Endothelial cell of umbilical vein (primary cell): ENCODE results near the gene SNCAIP. TPM values are rescaled to one million over a fixed set of nuclear protein-coding genes. Genes with fewer than 3 reads are reported as not detected.

Source experiments
- BruUV-seq: library from RNA; stranded (reverse); fragments of 400-500 nt; replicated peaks from 2 replicates; lab custom pipeline; 2021; lab: Mats Ljungman, UMichigan
- CTCF ChIA-PET: fragments of 300-600, 350-600 bp; sonication (Branson Sonifier 250); formaldehyde crosslinking; loops from one replicate; lab custom pipeline; 2021; ENCODE audit warnings: antibody characterized with exemption, inconsistent platforms; lab: Charles Lee
- POLR2A ChIA-PET: fragments of 300-600, 350-600 bp; sonication (Branson Sonifier 250); formaldehyde crosslinking; loops from one replicate; lab custom pipeline; 2021; ENCODE audit warnings: antibody characterized with exemption, inconsistent platforms; lab: Charles Lee
- DNase-seq: peaks from one replicate; pipeline ENCODE4 v3.0.0-alpha.2; 2011; ENCODE audit warnings: low read depth, low spot score
- FAIRE-seq: peaks from 2 replicates; lab custom pipeline; 2011; peaks lifted over from hg19 to GRCh38; lab: Jason Lieb, UNC
- H2AFZ ChIP-seq: 2 replicates; pipeline ENCODE4 v1.6.0; 2012; ENCODE audit warnings: low read depth, low read length, control low read depth, inconsistent platforms
- H3K27ac ChIP-seq: 2 replicates; pipeline ENCODE4 v1.5.1; 2011; ENCODE audit warnings: low read depth, mild to moderate bottlenecking, control low read depth, low read length, moderate library complexity; ENCODE audit not compliant: insufficient read depth
- H3K27me3 ChIP-seq, 2 experiments: 2 replicates each; pipeline versions ENCODE4 v1.6.0 to v1.6.1; 2011; ENCODE audit warnings: low read length in 2 of 2, mixed read lengths in 1 of 2; ENCODE audit not compliant: control insufficient read depth in 2 of 2, insufficient read depth in 2 of 2
- H3K36me3 ChIP-seq, 2 experiments: 2 replicates in 1 of 2; 3 replicates in 1 of 2; pipeline ENCODE4 v1.5.1; 2011; ENCODE audit warnings: low read length in 2 of 2, mild to moderate bottlenecking in 1 of 2, moderate library complexity in 1 of 2; ENCODE audit not compliant: control insufficient read depth in 2 of 2, insufficient read depth in 2 of 2; ENCODE audit errors: extremely low read depth in 1 of 2
- H3K4me1 ChIP-seq: 3 replicates; pipeline ENCODE4 v1.5.1; 2011; ENCODE audit warnings: mild to moderate bottlenecking, low read length; ENCODE audit not compliant: control insufficient read depth, insufficient read depth; ENCODE audit errors: extremely low read depth
- H3K4me2 ChIP-seq: 2 replicates; pipeline ENCODE4 v1.6.1; 2011; ENCODE audit warnings: low read length, control low read depth, mixed read lengths; ENCODE audit not compliant: insufficient read depth
- H3K4me3 ChIP-seq, 3 experiments: fragments of 200-600 bp in 1 of 3; sonication (generic), shearing (Covaris generic) in 1 of 3; replicated peaks in 1 of 3; 2 replicates each; pipeline ENCODE4 v1.5.1; 2011 to 2016; ENCODE audit warnings: control low read depth in 3 of 3, low read length in 3 of 3, mild to moderate bottlenecking in 2 of 3, inconsistent platforms in 1 of 3, low read depth in 1 of 3, moderate library complexity in 1 of 3; ENCODE audit not compliant: insufficient read depth in 1 of 3
- H3K79me2 ChIP-seq: 2 replicates; pipeline ENCODE4 v1.6.0; 2012; ENCODE audit warnings: low read length, inconsistent platforms; ENCODE audit not compliant: control insufficient read depth, insufficient read depth
- H3K9ac ChIP-seq: replicated peaks from 2 replicates; pipeline ENCODE3; 2011; ENCODE audit warnings: low read length, control low read depth; ENCODE audit not compliant: insufficient read depth; ENCODE audit errors: extremely low read depth
- H3K9me1 ChIP-seq: replicated peaks from 3 replicates; pipeline ENCODE4 v1.6.0; 2011; ENCODE audit warnings: mild to moderate bottlenecking, low read length; ENCODE audit not compliant: control insufficient read depth, insufficient read depth; ENCODE audit errors: extremely low read depth
- H3K9me3 ChIP-seq: replicated peaks from 2 replicates; pipeline ENCODE4 v1.5.1; 2012; ENCODE audit warnings: low read length, inconsistent platforms; ENCODE audit not compliant: control insufficient read depth, insufficient read depth
- H4K20me1 ChIP-seq: replicated peaks from 2 replicates; pipeline ENCODE3; 2011; ENCODE audit warnings: mild to moderate bottlenecking, low read length; ENCODE audit not compliant: control insufficient read depth, insufficient read depth; ENCODE audit errors: extremely low read depth
- CTCF ChIP-seq, 2 donors: IDR thresholded peaks; 1 replicate in 1 of 2; 2 replicates in 1 of 2; pipeline ENCODE4 v1.5.1; 2011; ENCODE audit warnings: low read length in 2 of 2, mild to moderate bottlenecking in 2 of 2, moderate library complexity in 2 of 2, control low read depth in 1 of 2, inconsistent platforms in 1 of 2, low read depth in 1 of 2; ENCODE audit not compliant: insufficient read depth in 1 of 2; ENCODE audit errors: extremely low read depth in 1 of 2
- GATA2 ChIP-seq: IDR thresholded peaks from 2 replicates; pipeline ENCODE4 v1.7.0; 2011; ENCODE audit warnings: low read depth, mild to moderate bottlenecking, moderate library complexity, mixed read lengths, low read length; ENCODE audit not compliant: insufficient read length, insufficient read depth
- JUN ChIP-seq: IDR thresholded peaks from 2 replicates; pipeline ENCODE4 v1.6.1; 2011; ENCODE audit warnings: borderline replicate concordance, low read depth; ENCODE audit not compliant: insufficient read length, insufficient read depth
- MYC ChIP-seq: IDR thresholded peaks from one replicate; pipeline ENCODE4 v1.6.1; 2011; ENCODE audit warnings: mild to moderate bottlenecking, low read depth, low read length
- dilution Hi-C: fragments of 300-500 bp; cut with MboI; formaldehyde crosslinking; loops from one replicate; pipeline ENCODE4 v1.15.0; 2019; ENCODE audit warnings: low sequenced_read_pairs; ENCODE audit not compliant: extremely low pct_ligation_motif_present
- intact Hi-C: fragments of 100-400 bp; cut with micrococcal nuclease; formaldehyde crosslinking; loops from one replicate; pipeline ENCODE4 v1.10.0; 2022
- polyA plus RNA-seq, 4 experiments: library from polyadenylated mRNA; depleted of rRNA in 3 of 4; stranded (reverse) in 3 of 4; unstranded in 1 of 4; fragments of >200 nt; gene quantifications; 2 replicates each; pipeline versions ENCODE4 v1.2.1 to v1.2.3, GENCODE V29; 2011 to 2012; ENCODE audit warnings: missing spikeins in 1 of 4
- total RNA-seq: library from RNA; stranded (reverse); gene quantifications from 2 replicates; pipeline ENCODE4 v1.2.3, GENCODE V29; 2021

The SNCAIP gene
- total and polyA plus RNA-seq, 2 donors (not counting 3 experiments of a cell fraction or from before 2014, with no cell fraction given): 13.1 to 42.0 TPM

DNA sequence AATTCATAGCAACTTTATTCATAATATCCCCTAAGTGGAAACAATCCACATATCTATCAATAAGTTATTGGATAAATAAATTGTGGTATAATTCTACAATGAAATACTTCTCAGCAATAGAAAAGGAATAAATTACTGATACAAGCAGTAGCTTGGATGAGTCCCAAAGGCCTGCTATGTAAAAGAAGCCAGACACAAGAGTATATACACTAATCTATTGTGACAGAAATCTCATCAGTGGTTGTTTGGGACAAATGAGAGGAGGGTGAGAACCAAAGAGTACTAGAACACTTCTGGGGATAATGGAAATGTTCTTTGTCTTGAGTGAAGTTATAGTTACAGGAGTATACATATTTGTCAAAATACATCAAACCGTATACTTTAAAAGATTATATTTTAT lies 119.3 kb downstream of the SNCAIP start:
- dilution Hi-C loops: no loop called here
- TF ChIP-seq JUN: no peak
- no peak for TF ChIP-seq GATA2
- no peak for TF ChIP-seq MYC
- H3K4me2 ChIP-seq: no peak overlapping the region

GRCh38 chr5:122434205-122434970 lies 122.4 kb downstream of the SNCAIP start:
- no peak for TF ChIP-seq CTCF (IDR thresholded peaks at IDR 0.05; ENCODE audit: extremely low read depth in 1 of 2, insufficient read depth in 1 of 2, low read depth in 1 of 2, low read length in 2 of 2)
- H3K27me3 ChIP-seq: no peaks in the 10 kb centered on the region
- ChIA-PET CTCF (no interaction called here), POLR2A (no interaction called here)
- dilution Hi-C loops: no loop called here
- BruUV-seq: no TSS peak
- no peaks in the 10 kb centered on the region for H3K9me1 ChIP-seq
- no peaks in the 10 kb centered on the region for H3K79me2 ChIP-seq
- DNase-seq (no peak), FAIRE-seq (no peak)
- no peak overlapping the region for H3K4me3 ChIP-seq
- H2AFZ ChIP-seq: no peak overlapping the region
- no peak overlapping the region for H3K4me2 ChIP-seq
- no peak overlapping the region for H3K9ac ChIP-seq
- H3K4me1 ChIP-seq: no peaks in the 10 kb centered on the region
- intact Hi-C loops: no loop called here
- no peaks in the 10 kb centered on the region for H4K20me1 ChIP-seq
- no peaks in the 10 kb centered on the region for H3K9me3 ChIP-seq
- H3K36me3 ChIP-seq: no peaks in the 10 kb centered on the region
- H3K27ac ChIP-seq: no peak overlapping the region

More for the DNA sequence above, 119.3 kb downstream of the SNCAIP start:
- no peak for DNase-seq
- Histone ChIP-seq H3K9me1 (no peaks in the 10 kb centered on the region), H2AFZ (no peak overlapping the region), H3K79me2 (no peaks in the 10 kb centered on the region), H3K9me3 (no peaks in the 10 kb centered on the region), H3K4me1 (no peaks in the 10 kb centered on the region), H3K9ac (no peak overlapping the region), H3K27ac (no peak overlapping the region), H3K27me3 (no peaks in the 10 kb centered on the region), H3K4me3 (no peak overlapping the region), H4K20me1 (no peaks in the 10 kb centered on the region), H3K36me3 (no peaks in the 10 kb centered on the region)
- FAIRE-seq: no peak
- CTCF ChIA-PET: no interaction called here
- intact Hi-C loops: no loop called here
- POLR2A ChIA-PET: no interaction called here
- no TSS peak for BruUV-seq
